RWPE2 (cell line): Measurements from ENCODE around the gene SDR9C7.

Source experiments
- ATAC-seq: fragments of 200-7000 bp; cut with Tn5 transposase; 3 replicates; pipeline ENCODE4 v1.9.1; 2021; ENCODE audit warnings: low read depth
- DNase-seq: peaks from one replicate; pipeline ENCODE4 v3.0.0-alpha.2; 2020; ENCODE audit warnings: low spot score
- H3K27ac ChIP-seq: fragments of 450-650 bp; 2 replicates; pipeline ENCODE4 v1.5.1; 2017; ENCODE audit warnings: mild to moderate bottlenecking; ENCODE audit not compliant: poor library complexity, severe bottlenecking
- H3K27me3 ChIP-seq: fragments of 250-450 bp; sonication (Bioruptor Pico); 2 replicates; pipeline ENCODE4 v1.5.1; 2021; ENCODE audit warnings: mild to moderate bottlenecking, moderate library complexity; ENCODE audit not compliant: insufficient read depth, poor library complexity, severe bottlenecking
- H3K36me3 ChIP-seq: fragments of 250-450 bp; sonication (Bioruptor Pico); 2 replicates; pipeline ENCODE4 v1.5.1; 2020; ENCODE audit warnings: low read depth, mild to moderate bottlenecking, moderate library complexity
- H3K4me1 ChIP-seq: fragments of 250-450 bp; sonication (Bioruptor Pico); 2 replicates; pipeline ENCODE4 v1.5.1; 2021; ENCODE audit warnings: mild to moderate bottlenecking, moderate library complexity; ENCODE audit not compliant: insufficient read depth, poor library complexity, severe bottlenecking
- H3K4me3 ChIP-seq: fragments of 250-450 bp; sonication (Bioruptor Pico); 2 replicates; pipeline ENCODE4 v1.5.1; 2021; ENCODE audit warnings: mild to moderate bottlenecking, moderate library complexity; ENCODE audit not compliant: severe bottlenecking
- H3K9me3 ChIP-seq: fragments of 250-450 bp; sonication (Bioruptor Pico); 2 replicates; pipeline ENCODE4 v1.5.1; 2021; ENCODE audit warnings: mild to moderate bottlenecking, moderate library complexity; ENCODE audit not compliant: severe bottlenecking
- CTCF ChIP-seq: fragments of 450-650 bp; IDR thresholded peaks from one replicate; pipeline ENCODE4 v1.5.1; 2017; ENCODE audit warnings: mild to moderate bottlenecking, moderate library complexity; ENCODE audit not compliant: poor library complexity, severe bottlenecking

SDR9C7 gene

GRCh38 chr12:56954057-56954957 is 20.1 kb upstream of the SDR9C7 start:
- Histone ChIP-seq H3K4me3 (no peak overlapping the region), H3K27ac (no peak overlapping the region), H3K27me3 (no peaks in the 10 kb centered on the region), H3K9me3 (peaks cover 7% of the 10 kb centered on the region), H3K4me1 (peaks cover 22% of the 10 kb centered on the region), H3K36me3 (no peaks in the 10 kb centered on the region)
- no peak for DNase-seq
- no peak for TF ChIP-seq CTCF
- no peak for ATAC-seq

DNA sequence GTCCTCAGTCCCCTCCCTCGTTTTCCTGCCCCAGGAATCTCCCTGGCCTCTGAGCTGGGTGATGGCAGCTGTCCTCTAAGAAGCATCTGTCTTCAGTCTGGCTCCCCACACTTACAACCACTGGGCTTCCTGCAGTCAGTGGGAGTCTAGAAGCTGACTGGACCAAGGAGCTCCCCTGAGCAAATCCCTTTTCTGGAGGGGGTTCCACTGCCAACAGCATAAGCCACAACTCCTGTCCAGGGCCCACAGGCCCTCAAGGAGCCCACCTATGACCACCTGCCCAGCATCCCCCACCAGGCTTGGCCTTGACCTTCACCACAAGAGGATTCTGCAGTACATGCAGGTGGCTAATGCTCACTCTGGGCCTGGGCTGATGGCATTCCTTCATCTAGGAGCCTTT is 19.1 kb upstream of the SDR9C7 start:
- ATAC-seq, result no peak
- H3K9me3 ChIP-seq, result peaks cover 4% of the 10 kb centered on the region
- peaks cover 22% of the 10 kb centered on the region for H3K4me1 ChIP-seq
- DNase-seq, result no peak
- no peaks in the 10 kb centered on the region for H3K36me3 ChIP-seq
- TF ChIP-seq CTCF, result no peak
- no peak overlapping the region for H3K27ac ChIP-seq
- H3K4me3 ChIP-seq, result no peak overlapping the region
- H3K27me3 ChIP-seq, result no peaks in the 10 kb centered on the region

DNA sequence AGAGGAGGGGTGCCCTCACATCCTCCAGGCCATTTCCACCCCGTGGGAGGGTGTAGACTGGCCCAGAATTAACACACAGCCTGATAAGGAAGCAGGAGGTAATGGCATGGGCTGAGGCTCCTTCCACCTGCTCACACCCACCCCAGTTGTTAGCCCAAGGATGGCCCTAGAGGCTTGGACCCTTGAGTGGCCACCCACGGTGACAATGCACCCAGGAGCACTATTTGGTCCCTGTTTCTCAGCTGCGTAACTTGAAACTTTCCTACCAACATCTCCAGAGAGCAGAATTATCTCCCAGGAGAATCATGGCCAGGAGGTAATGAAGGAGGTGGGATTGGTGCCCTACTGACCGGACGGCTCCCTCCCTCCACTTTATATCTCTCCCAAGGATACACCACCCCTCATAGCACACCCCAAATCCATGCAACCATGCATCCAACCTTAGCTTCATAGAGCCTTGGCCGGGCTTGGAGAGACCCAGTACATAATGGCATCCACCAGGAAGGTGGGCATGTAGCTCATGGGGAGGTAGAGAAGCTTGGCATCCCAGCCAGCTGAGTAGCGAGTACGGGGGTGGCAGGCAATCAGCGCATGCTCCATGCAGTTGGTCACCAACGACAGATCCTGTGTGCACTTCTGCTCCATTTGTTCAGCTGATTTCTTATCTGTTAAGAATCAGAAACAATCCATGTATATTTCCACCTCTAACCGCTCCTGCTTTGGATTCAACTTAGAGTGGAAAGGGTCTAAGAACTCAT is 17.6 kb upstream of the SDR9C7 start:
- no peaks in the 10 kb centered on the region for H3K9me3 ChIP-seq
- H3K27me3 ChIP-seq, result no peaks in the 10 kb centered on the region
- H3K27ac ChIP-seq, result no peak overlapping the region
- ATAC-seq (no peak), DNase-seq (no peak)
- peaks cover 12% of the 10 kb centered on the region for H3K4me1 ChIP-seq
- no peak for TF ChIP-seq CTCF
- H3K4me3 ChIP-seq, result no peak overlapping the region
- H3K36me3 ChIP-seq, result no peaks in the 10 kb centered on the region

GRCh38 chr12:56948881-56949280 is 14.7 kb upstream of the SDR9C7 start:
- Histone ChIP-seq H3K27ac (no peak overlapping the region), H3K4me3 (no peak overlapping the region), H3K4me1 (no peaks in the 10 kb centered on the region), H3K9me3 (no peaks in the 10 kb centered on the region), H3K27me3 (no peaks in the 10 kb centered on the region), H3K36me3 (no peaks in the 10 kb centered on the region)
- DNase-seq, result no peak
- no peak for ATAC-seq
- no peak for TF ChIP-seq CTCF
